ENCODE data around the gene HELQ.
"Not testable (repeated sequence)": the region's sequence is repeated elsewhere in the genome, so short reads cannot be mapped to it uniquely, and the experiment has no call there.

HELQ gene

DNA sequence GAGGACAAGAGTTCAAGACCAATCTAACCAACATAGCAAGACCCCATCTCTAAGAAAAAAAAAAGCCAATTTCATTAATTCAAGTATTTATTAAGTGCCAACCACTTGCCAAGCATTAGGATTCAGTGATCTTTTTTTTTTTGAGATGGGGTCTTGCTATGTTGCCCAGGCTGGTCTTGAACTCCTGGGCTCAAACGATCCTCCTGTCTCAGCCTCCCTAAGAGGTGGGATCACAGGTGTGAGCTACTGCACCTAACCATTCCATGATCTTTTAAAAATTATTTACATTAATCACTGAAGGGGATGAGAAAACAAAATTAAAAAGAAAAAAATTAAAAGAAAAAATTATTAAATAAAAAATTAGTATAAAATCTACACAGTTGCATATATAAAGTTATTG lies 24.4 kb downstream of the HELQ start:
- DNase-seq = no peak

DNA sequence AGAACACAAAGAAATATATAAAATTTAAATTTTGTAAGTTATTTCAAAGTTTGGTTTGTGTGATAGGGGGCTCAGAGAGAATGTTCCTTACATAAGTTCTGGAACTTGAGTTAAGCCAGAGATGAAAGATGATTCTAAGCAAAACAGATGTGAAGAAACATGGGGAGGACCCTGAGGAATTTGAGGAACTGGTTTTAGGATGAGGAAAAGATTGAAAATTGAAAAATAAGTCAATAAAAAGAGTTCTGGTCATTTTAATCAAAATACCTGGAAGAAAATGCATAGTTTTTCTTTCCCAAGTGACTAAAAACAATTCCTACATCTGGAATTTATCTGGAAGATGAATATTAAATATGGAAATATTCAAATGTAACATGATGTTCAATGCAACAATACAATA lies 37.4 kb downstream of the HELQ start:
- no peak for DNase-seq

DNA sequence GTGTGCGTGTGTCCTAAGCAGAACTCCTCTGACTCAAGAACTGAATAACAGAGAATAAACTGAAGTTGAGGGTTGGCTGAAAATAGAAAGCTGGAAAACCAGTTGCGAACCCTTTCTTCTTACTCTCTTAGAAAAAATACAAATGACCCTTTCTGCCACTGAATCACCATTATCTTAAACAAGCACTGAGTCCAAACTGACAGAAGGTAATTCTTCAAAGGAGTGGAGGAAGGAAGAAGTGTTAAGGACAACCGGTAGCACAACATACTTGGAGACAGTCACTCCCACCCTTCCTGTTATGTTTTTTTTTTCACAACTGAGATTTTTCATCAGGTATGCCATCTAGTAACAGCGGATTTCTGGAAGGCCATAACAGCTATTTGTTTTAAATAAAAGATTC lies 38.1 kb downstream of the HELQ start:
- DNase-seq = no peak

GRCh38 chr4:83413676-83414075 lies 41.9 kb downstream of the HELQ start:
- DNase-seq = no peak

GRCh38 chr4:83408908-83409307 lies 46.7 kb downstream of the HELQ start:
- no peak for DNase-seq

DNA sequence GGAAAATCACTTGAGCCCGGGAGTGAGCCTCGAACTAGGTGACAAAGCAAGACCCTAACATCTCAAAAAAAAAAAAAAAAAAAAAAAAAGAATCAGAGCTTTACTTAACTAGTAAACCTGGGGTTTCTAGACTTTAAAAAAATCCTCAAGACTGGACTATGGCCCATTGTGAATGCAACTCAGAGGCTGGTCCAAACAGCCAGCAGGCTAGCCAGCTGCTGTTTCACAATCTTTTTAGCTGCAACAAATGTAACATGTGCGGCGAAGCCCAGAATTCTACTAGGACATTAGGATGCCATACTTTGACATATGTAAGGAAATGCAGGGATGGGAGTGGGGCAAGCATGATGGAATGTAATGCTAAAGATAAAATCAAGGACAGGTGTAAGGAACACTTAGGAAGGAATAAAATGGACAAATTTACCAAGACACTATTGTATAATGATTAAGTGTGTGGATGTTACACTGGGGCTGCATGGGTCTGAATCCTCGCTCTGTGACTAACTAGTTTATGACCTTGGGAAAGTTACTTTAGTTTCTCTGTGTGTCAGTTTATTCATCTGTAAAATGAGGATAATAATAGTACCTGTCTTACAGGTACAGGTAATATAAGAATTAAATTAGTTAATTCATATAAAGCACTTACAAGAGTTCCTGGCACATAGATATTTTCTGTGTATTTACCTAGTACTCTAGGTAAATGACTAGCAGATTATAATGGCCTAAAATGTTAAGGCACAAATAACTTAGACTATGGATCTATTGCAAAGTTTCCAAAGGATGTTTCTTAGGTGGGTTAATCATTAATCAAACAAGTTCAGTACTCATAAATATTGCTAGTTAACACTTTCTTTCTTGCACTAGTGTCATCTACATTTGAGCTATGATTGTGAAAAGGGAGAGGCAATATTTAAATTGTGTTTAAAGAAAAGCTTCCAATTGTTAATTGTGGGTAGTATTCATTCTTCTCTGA lies 49.5 kb downstream of the HELQ start:
- no peak for DNase-seq

DNA sequence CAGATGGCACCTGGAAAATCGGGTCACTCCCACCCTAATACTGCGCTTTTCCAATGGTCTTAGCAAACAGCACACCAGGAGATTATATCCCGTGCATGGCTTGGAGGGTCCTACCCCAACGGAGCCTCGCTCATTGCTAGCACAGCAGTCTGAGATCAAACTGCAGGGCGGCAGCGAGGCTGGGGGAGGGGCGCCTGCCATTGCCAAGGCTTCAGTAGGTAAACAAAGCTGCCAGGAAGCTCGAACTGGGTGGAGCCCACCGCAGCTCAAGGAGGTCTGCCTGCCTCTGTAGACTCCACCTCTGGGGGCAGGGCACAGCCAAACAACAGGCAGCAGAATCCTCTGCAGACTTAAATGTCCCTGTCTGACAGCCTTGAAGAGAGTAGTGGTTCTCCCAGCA lies 57.5 kb downstream of the HELQ start:
- DNase-seq = not testable (repeated sequence)

DNA sequence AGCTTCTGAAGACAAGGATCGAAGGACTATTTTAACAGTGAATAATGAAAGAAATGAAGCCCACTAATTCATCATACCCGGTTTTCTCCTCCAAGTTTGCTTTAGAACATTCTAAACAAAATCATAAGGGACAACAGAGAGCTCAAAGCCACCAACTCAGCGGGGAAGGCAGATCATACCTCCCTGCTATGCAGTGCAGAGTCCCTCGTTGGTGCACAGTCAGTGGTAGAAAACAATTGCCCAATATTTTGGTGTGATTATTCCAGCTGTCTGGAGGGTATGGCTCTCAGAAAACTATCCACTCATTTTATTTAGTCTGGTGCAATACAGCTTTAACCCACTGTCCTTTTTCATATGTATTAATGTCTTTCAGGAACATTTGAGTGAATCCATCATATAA lies 61.7 kb downstream of the HELQ start:
- no peak for DNase-seq

DNA sequence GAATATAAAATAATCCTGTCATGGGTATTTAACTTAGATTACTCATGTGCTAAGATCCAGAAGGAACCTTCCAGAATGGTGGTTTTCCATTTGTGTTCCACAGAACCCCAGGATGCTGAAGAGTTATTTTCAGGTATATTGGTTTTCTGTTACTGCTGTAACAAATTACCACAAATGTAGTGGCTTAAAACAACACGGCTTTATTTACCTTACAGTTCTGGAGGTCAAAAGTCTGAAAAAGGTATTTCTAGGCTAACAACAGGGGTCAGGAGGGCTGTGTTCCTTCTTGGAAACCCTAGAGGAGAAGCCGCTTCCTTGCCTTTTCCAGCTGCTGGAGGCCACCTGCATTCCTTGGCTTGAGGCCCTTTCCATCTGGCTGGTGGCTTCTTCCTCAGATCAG lies 63.1 kb downstream of the HELQ start:
- DNase-seq = no peak

DNA sequence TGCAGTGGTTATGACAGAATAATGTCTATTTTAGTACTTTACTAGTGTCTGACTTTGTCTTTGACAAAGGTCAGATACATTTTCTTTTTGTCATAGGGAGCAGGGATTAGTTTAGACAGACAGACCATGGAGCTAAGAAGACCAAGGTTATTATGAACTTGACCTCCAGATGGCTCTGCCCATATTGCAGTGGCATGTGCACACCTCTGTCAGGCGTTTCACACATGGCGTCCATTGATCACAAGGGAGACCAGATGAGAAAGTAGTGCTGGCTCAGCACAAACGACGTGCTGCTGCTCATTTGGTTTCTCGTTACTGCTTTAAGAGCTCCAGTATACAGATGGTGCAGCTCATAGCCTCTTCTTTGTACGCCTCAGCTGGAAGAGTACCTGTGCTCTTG lies 64.7 kb downstream of the HELQ start:
- no peak for DNase-seq

DNA sequence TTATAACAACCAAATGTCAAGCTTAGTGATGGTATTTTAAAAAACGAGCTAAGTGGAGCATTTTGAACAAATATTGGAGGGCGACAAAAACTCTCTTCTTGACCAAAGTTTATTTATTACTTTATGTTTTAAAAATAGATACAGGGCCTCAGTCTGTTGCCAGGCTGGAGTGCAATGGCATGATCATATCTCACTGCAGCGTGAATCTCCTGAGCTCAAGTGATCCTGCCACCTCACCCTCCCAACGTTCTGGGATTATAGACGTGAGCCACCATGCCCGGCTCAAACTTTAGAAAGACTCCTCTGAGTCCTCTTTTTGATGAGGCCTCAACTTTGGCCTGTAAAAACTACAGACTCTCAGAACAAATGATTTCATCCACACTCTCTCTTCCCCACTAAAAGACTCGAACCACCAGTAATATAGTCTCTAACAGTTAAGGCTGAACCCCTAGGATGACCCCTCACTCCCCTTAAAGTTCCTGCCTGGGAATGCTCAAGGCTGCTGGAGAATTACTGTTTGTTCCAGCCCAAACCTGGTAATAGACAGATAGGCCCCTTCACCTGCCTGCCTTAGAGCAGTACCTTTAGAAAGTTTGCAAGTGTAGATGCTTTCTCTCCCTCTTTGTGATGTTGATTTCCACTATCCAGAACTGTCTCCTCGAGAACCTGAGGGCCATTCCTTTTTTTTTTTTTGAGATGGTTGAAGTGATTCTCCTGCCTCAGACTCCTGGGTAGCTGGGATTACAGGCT lies 65.7 kb downstream of the HELQ start:
- DNase-seq = no peak

- no peak for DNase-seq
These were observed 66.4 kb downstream of the HELQ start for GRCh38 chr4:83389037-83389720.

DNA sequence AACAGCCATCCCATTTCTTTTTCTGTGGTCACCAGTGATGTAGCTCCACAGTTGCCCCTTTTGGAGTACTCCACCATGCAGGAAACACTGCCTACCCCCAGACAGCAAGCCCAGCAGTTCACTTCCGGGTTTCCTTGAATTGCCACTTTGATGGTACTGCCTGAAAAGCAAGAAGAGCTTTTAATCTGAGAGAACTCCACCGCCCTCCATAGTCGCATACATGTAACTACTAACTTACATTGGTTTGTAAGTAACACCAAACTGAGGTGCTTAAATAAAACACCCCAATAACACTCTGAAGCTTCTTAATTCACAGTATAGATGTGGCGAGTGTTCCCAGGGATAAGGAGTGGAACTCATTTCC lies 67.3 kb downstream of the HELQ start:
- DNase-seq = no peak

DNA sequence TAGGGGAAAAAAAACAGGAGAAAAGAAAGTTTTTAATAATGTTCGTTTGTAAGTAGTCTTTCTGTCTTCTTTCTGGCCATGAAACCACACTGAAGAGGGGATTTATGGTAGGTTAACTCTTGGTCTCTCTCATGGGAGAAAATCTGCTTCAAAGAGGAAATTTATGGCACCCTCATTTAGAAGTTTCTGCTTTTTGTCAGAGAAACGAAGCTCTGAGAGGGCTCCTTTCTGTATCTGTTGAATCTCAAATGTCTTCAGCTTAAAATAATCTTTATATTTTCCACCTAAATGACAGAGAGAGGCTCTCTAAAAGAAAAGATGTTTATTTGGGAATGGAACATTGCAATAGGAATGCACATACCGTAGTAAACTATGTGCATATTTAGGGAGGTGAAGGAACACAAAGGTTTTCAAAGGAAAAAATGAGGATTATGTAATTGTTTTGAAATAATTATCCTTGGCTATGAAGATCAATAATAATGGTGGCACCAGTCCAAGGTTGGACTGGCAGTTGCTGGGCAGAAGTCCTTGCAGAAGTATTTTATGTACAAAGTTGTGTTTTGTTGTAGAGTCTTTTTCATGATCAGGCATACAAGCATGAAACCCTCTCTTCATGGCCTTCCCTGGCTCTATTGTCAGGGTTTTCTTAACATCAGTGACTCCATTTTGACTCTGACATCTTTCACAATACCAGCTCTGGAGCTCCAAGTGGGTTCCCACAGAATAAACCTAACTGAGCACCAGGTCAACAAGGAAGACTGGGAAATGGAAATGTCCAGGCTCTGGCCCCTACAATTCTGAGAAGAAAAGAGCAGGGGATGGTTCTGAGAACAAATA lies 67.9 kb downstream of the HELQ start:
- DNase-seq = no peak

DNA sequence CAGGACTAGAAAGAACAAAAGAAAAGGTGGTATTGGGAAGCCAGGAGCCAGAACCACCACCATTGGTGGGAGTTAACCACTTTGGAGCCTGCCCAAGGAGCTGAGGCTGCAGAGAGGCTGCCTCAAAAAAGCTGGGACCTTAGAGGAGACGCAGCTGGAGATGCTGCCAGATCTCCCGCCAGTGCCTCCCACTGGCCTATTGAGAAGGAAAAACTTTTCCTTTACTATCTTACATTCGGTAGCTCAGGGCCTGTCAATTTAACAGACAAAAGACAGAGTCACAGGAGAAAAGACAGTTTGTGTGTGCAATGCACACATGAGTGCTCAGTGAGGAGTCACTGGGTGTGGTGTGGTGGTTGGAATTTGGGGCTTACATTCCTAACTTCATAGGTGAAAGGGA lies 68.6 kb downstream of the HELQ start:
- no peak for DNase-seq

- DNase-seq = no peak
These were observed 72.8 kb downstream of the HELQ start for GRCh38 chr4:83382850-83383249.

- no peak for DNase-seq
These were observed 74.5 kb downstream of the HELQ start for GRCh38 chr4:83381173-83381572.

DNA sequence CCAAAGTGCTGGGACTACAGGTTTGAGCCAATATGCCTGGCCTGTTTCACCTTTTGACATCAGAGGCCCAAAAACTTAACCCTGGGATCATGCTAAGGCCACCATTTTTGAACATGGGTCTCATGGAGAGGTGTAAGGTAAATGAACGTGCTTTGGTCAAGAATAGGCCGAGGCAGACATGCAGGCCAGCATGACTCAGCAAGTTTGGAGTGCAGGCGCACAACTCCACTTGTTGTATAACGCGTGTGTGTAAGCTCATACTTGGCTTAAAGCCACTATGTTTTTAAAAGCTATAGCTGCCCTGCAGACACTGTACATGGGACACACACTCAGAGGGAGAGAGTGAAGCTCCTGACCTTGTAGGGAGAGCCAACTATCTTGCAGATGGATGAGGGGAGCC lies 77.2 kb downstream of the HELQ start:
- peak in 1 of 2 experiments; percentile 9 for DNase-seq

GRCh38 chr4:83372931-83373330 lies 82.7 kb downstream of the HELQ start:
- DNase-seq = no peak

DNA sequence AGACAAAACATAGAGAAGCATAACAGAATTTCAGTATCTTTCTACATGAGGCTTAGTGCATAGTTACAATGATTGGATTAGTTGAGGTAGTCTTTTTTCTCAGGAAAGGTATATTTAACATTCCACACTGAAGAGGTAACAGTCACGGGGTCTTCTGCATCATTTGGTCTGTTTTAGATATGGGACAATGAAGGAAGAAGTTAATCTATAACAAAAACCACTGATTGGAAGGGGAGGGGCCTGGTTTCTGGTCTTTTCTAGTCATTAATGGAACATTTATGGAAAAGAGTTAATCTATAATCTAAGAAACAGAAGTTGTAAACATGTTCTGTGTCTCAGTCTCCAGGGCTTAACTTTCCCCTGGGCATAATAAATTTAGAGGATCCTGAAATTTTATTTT lies 83.7 kb downstream of the HELQ start:
- DNase-seq = no peak

- no peak for DNase-seq
These were observed 84.4 kb downstream of the HELQ start for GRCh38 chr4:83371235-83371634.

GRCh38 chr4:83370640-83370906 lies 85.0 kb downstream of the HELQ start:
- DNase-seq = no peak

All from NCI-H1930 (cell line).